Endothelial cell of umbilical vein (primary cell): ENCODE results near the gene MAP6. TPM values are rescaled to one million over a fixed set of nuclear protein-coding genes. Genes with fewer than 3 reads are reported as not detected.

Source experiments
- BruUV-seq: library from RNA; stranded (reverse); fragments of 400-500 nt; replicated peaks from 2 replicates; lab custom pipeline; 2021; lab: Mats Ljungman, UMichigan
- CTCF ChIA-PET: fragments of 300-600, 350-600 bp; sonication (Branson Sonifier 250); formaldehyde crosslinking; loops from one replicate; lab custom pipeline; 2021; ENCODE audit warnings: antibody characterized with exemption, inconsistent platforms; lab: Charles Lee
- POLR2A ChIA-PET: fragments of 300-600, 350-600 bp; sonication (Branson Sonifier 250); formaldehyde crosslinking; loops from one replicate; lab custom pipeline; 2021; ENCODE audit warnings: antibody characterized with exemption, inconsistent platforms; lab: Charles Lee
- DNase-seq: peaks from one replicate; pipeline ENCODE4 v3.0.0-alpha.2; 2011; ENCODE audit warnings: low read depth, low spot score
- FAIRE-seq: peaks from 2 replicates; lab custom pipeline; 2011; peaks lifted over from hg19 to GRCh38; lab: Jason Lieb, UNC
- H2AFZ ChIP-seq: 2 replicates; pipeline ENCODE4 v1.6.0; 2012; ENCODE audit warnings: low read depth, low read length, control low read depth, inconsistent platforms
- H3K27ac ChIP-seq: 2 replicates; pipeline ENCODE4 v1.5.1; 2011; ENCODE audit warnings: low read depth, mild to moderate bottlenecking, control low read depth, low read length, moderate library complexity; ENCODE audit not compliant: insufficient read depth
- H3K27me3 ChIP-seq, 2 experiments: 2 replicates each; pipeline versions ENCODE4 v1.6.0 to v1.6.1; 2011; ENCODE audit warnings: low read length in 2 of 2, mixed read lengths in 1 of 2; ENCODE audit not compliant: control insufficient read depth in 2 of 2, insufficient read depth in 2 of 2
- H3K36me3 ChIP-seq, 2 experiments: 2 replicates in 1 of 2; 3 replicates in 1 of 2; pipeline ENCODE4 v1.5.1; 2011; ENCODE audit warnings: low read length in 2 of 2, mild to moderate bottlenecking in 1 of 2, moderate library complexity in 1 of 2; ENCODE audit not compliant: control insufficient read depth in 2 of 2, insufficient read depth in 2 of 2; ENCODE audit errors: extremely low read depth in 1 of 2
- H3K4me1 ChIP-seq: 3 replicates; pipeline ENCODE4 v1.5.1; 2011; ENCODE audit warnings: mild to moderate bottlenecking, low read length; ENCODE audit not compliant: control insufficient read depth, insufficient read depth; ENCODE audit errors: extremely low read depth
- H3K4me2 ChIP-seq: 2 replicates; pipeline ENCODE4 v1.6.1; 2011; ENCODE audit warnings: low read length, control low read depth, mixed read lengths; ENCODE audit not compliant: insufficient read depth
- H3K4me3 ChIP-seq, 3 experiments: fragments of 200-600 bp in 1 of 3; sonication (generic), shearing (Covaris generic) in 1 of 3; replicated peaks in 1 of 3; 2 replicates each; pipeline ENCODE4 v1.5.1; 2011 to 2016; ENCODE audit warnings: control low read depth in 3 of 3, low read length in 3 of 3, mild to moderate bottlenecking in 2 of 3, inconsistent platforms in 1 of 3, low read depth in 1 of 3, moderate library complexity in 1 of 3; ENCODE audit not compliant: insufficient read depth in 1 of 3
- H3K79me2 ChIP-seq: 2 replicates; pipeline ENCODE4 v1.6.0; 2012; ENCODE audit warnings: low read length, inconsistent platforms; ENCODE audit not compliant: control insufficient read depth, insufficient read depth
- H3K9ac ChIP-seq: replicated peaks from 2 replicates; pipeline ENCODE3; 2011; ENCODE audit warnings: low read length, control low read depth; ENCODE audit not compliant: insufficient read depth; ENCODE audit errors: extremely low read depth
- H3K9me1 ChIP-seq: replicated peaks from 3 replicates; pipeline ENCODE4 v1.6.0; 2011; ENCODE audit warnings: mild to moderate bottlenecking, low read length; ENCODE audit not compliant: control insufficient read depth, insufficient read depth; ENCODE audit errors: extremely low read depth
- H3K9me3 ChIP-seq: replicated peaks from 2 replicates; pipeline ENCODE4 v1.5.1; 2012; ENCODE audit warnings: low read length, inconsistent platforms; ENCODE audit not compliant: control insufficient read depth, insufficient read depth
- H4K20me1 ChIP-seq: replicated peaks from 2 replicates; pipeline ENCODE3; 2011; ENCODE audit warnings: mild to moderate bottlenecking, low read length; ENCODE audit not compliant: control insufficient read depth, insufficient read depth; ENCODE audit errors: extremely low read depth
- EZH2 ChIP-seq: IDR thresholded peaks from 2 replicates; pipeline ENCODE4 v1.6.1; 2012; ENCODE audit warnings: borderline replicate concordance, low read depth, mild to moderate bottlenecking, moderate library complexity, low read length, inconsistent platforms; ENCODE audit not compliant: severe bottlenecking
- FOS ChIP-seq: IDR thresholded peaks from 2 replicates; pipeline ENCODE4 v1.6.1; 2011; ENCODE audit warnings: mild to moderate bottlenecking, low read length, moderate library complexity, borderline replicate concordance; ENCODE audit not compliant: insufficient read depth
- JUN ChIP-seq: IDR thresholded peaks from 2 replicates; pipeline ENCODE4 v1.6.1; 2011; ENCODE audit warnings: borderline replicate concordance, low read depth; ENCODE audit not compliant: insufficient read length, insufficient read depth
- MYC ChIP-seq: IDR thresholded peaks from one replicate; pipeline ENCODE4 v1.6.1; 2011; ENCODE audit warnings: mild to moderate bottlenecking, low read depth, low read length
- POLR2A ChIP-seq: IDR thresholded peaks from 2 replicates; pipeline ENCODE4 v1.6.1; 2012; ENCODE audit warnings: low read depth, mild to moderate bottlenecking, control low read depth, low read length
- POLR2AphosphoS5 ChIP-seq: IDR thresholded peaks from 2 replicates; pipeline ENCODE4 v1.6.1; 2012; ENCODE audit warnings: low read depth, mild to moderate bottlenecking, control low read depth, low read length, moderate library complexity; ENCODE audit not compliant: insufficient read depth
- dilution Hi-C: fragments of 300-500 bp; cut with MboI; formaldehyde crosslinking; loops from one replicate; pipeline ENCODE4 v1.15.0; 2019; ENCODE audit warnings: low sequenced_read_pairs; ENCODE audit not compliant: extremely low pct_ligation_motif_present
- intact Hi-C: fragments of 100-400 bp; cut with micrococcal nuclease; formaldehyde crosslinking; loops from one replicate; pipeline ENCODE4 v1.10.0; 2022
- polyA plus RNA-seq, 4 experiments: library from polyadenylated mRNA; depleted of rRNA in 3 of 4; stranded (reverse) in 3 of 4; unstranded in 1 of 4; fragments of >200 nt; gene quantifications; 2 replicates each; pipeline versions ENCODE4 v1.2.1 to v1.2.3, GENCODE V29; 2011 to 2012; ENCODE audit warnings: missing spikeins in 1 of 4
- total RNA-seq: library from RNA; stranded (reverse); gene quantifications from 2 replicates; pipeline ENCODE4 v1.2.3, GENCODE V29; 2021
- TF ChIP-seq, protein P1 (sequence below): IDR thresholded peaks from 2 replicates; pipeline ENCODE4 v1.6.1; 2011; ENCODE audit not compliant: insufficient read depth, insufficient read length
- TF ChIP-seq, protein P2 (sequence below), 2 donors: IDR thresholded peaks; 1 replicate in 1 of 2; 2 replicates in 1 of 2; pipeline ENCODE4 v1.5.1; 2011; ENCODE audit warnings: low read length in 2 of 2, mild to moderate bottlenecking in 2 of 2, moderate library complexity in 2 of 2, control low read depth in 1 of 2, inconsistent platforms in 1 of 2, low read depth in 1 of 2; ENCODE audit not compliant: insufficient read depth in 1 of 2; ENCODE audit errors: extremely low read depth in 1 of 2

MAP6 gene
- total and polyA plus RNA-seq, 2 donors (not counting 3 experiments of a cell fraction or from before 2014, with no cell fraction given), result 0.12 TPM; not detected in 1

DNA sequence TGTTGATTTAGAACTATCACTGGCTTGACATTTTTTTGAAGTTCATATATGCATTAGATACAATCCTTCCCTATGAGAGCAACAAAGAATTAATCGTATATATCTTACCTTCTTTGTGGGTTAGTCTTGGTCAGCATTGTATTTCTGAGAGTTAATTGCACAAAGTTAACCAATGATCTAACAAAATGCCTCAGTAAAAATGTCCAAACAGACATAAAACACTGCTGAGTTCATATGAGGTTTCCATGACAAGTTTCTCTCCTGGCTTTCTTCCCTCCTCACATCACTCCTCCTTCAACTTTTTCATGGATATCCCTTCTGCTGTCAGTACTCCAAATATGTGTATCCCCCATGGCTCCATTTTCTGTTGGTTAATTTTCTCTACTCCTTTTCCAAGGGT lies 9.0 kb downstream of the MAP6 start:
- no peaks in the 10 kb centered on the region for H3K79me2 ChIP-seq
- intact Hi-C loops, result no loop called here
- FAIRE-seq, result no peak
- dilution Hi-C loops, result no loop called here
- peaks cover 28 to 31% of the 10 kb centered on the region in 2 experiments for H3K27me3 ChIP-seq
- no peaks in the 10 kb centered on the region for H3K9me1 ChIP-seq
- H4K20me1 ChIP-seq, result no peaks in the 10 kb centered on the region
- POLR2A ChIA-PET, result no interaction called here
- CTCF ChIA-PET, result no interaction called here
- H3K9me3 ChIP-seq, result no peaks in the 10 kb centered on the region
- no peak overlapping the region for H3K9ac ChIP-seq
- no peak for DNase-seq
- no peak overlapping the region for H2AFZ ChIP-seq
- no peak overlapping the region for H3K4me2 ChIP-seq
- H3K27ac ChIP-seq, result no peak overlapping the region
- no peak for TF ChIP-seq EZH2
- no peak for TF ChIP-seq MYC
- TF ChIP-seq, protein P1, sequence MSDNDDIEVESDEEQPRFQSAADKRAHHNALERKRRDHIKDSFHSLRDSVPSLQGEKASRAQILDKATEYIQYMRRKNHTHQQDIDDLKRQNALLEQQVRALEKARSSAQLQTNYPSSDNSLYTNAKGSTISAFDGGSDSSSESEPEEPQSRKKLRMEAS, result no peak
- TF ChIP-seq POLR2AphosphoS5, result no peak
- TF ChIP-seq, protein P2, sequence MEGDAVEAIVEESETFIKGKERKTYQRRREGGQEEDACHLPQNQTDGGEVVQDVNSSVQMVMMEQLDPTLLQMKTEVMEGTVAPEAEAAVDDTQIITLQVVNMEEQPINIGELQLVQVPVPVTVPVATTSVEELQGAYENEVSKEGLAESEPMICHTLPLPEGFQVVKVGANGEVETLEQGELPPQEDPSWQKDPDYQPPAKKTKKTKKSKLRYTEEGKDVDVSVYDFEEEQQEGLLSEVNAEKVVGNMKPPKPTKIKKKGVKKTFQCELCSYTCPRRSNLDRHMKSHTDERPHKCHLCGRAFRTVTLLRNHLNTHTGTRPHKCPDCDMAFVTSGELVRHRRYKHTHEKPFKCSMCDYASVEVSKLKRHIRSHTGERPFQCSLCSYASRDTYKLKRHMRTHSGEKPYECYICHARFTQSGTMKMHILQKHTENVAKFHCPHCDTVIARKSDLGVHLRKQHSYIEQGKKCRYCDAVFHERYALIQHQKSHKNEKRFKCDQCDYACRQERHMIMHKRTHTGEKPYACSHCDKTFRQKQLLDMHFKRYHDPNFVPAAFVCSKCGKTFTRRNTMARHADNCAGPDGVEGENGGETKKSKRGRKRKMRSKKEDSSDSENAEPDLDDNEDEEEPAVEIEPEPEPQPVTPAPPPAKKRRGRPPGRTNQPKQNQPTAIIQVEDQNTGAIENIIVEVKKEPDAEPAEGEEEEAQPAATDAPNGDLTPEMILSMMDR (IDR thresholded peaks at IDR 0.05; ENCODE audit: extremely low read depth in 1 of 2, insufficient read depth in 1 of 2, low read depth in 1 of 2, low read length in 2 of 2), result no peak
- no peak for TF ChIP-seq POLR2A
- TF ChIP-seq FOS, result no peak
- TF ChIP-seq JUN, result no peak
- no peaks in the 10 kb centered on the region for H3K36me3 ChIP-seq
- H3K4me1 ChIP-seq, result no peaks in the 10 kb centered on the region
- H3K4me3 ChIP-seq, result no peak overlapping the region
- BruUV-seq, result no TSS peak
